Stimulated activated CD8-positive, alpha-beta memory T cell treated with anti-CD3 and anti-CD28 coated beads, Interleukin-7, amount 100 ng/mL, for 1 hour (primary cell): ENCODE measurements around the gene CCDC183.
"Not testable (repeated sequence)": the region's sequence is repeated elsewhere in the genome, so short reads cannot be mapped to it uniquely, and the experiment has no call there.

Source experiments
- DNase-seq, 2 donors: peaks; one replicate each; pipeline ENCODE4 v3.0.0-alpha.2; 2020; ENCODE audit warnings: low read depth in 2 of 2

Gene CCDC183

GRCh38 chr9:136760834-136761544, 35.1 kb upstream of the CCDC183 start:
- DNase-seq = not testable (repeated sequence)

DNA sequence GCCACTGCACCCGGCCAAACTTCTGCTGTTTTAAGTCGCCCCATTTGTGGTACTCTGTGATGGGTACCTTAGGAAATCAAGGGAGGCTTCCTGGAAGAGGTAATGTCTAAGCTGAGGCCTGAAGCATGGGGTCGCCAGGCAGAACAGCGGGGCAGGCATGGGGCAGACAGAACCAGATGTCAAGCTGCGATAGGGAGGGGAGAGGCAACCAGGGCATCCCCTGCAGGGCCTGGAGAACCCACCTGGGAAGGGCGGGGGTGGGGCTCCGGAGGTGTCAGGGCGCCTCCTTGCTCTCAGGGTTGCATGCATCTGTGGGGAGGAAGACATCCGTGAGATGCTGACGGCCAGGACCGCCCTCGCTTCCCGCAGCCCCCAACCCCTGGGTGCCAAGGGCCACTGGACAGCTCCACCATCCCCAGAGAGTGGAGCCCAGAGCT, 34.6 kb upstream of the CCDC183 start:
- no peak for DNase-seq

GRCh38 chr9:136762221-136762691, 33.9 kb upstream of the CCDC183 start:
- no peak for DNase-seq

DNA sequence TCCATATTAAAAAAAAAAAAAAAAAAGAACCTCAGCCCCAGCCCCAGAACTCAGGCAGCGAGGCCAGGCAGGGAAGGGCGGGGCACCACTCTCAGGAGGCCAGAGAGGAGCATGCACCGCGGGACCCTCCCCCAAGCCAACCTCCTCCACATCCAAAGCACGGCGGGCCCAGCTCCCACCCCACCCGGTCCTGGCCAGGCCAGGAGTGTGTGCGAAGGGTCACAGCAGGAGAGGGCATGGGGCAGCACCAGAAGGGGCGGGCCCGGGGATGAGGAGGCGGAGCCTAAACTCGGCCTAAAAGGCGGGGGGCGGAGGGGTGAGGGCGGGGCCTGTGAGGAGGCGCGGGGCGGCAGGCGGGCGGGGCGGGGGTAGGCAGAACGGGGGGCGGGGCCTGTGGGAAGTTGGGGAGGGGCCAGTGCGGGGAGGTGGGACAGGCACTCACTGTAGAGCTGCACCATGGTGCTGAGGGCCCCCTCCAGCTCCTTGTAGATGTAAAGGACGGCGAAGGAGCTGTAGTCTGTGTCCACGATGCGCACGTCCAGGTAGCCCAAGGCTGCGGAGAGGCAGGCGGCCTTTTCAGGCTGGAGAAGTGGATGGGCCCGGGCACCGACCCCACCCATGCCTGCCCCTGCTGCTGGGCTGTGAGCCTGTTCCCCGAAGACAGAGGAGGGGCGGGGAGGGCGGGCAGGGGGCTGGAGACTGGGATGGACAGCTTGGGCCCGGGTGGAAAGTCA, 33.1 kb upstream of the CCDC183 start:
- DNase-seq = no peak

- no peak for DNase-seq
Observed at GRCh38 chr9:136763649-136764035, 32.5 kb upstream of the CCDC183 start.

DNA sequence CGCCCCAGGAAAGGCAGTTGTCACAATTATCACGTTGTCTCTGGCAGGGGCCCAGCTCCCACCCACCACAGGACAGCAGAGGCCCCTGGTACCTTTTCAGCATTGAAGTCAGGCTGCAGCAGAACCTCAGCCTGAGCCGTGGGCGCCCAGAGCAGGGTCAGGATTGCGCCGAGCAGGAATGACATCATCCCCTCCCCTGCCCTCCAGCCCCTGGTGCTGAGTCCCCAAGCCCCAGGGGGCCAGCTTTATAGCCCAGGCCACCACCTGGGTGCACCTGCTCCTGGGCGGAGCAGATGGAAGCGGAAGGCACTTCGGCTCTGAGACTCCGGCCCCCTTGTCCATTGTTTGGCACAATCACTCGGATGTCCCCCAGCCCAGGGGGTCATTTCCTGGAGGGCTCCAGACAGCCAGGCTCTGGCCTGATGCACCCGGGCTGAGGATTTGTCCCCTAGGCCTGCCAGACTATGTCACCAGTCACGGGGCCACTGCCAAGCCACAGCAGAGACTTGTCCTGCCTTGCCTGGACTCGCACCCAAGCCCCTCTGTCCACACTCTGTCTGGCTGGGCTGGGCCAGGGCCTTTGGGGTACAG, 31.7 kb upstream of the CCDC183 start, which contains the start of gene LCN15:
Gene LCN15 (minus strand): TSS at position 218 of the 591 bp plus-strand sequence. CDS start 30 bp downstream, at position 188.
- no peak for DNase-seq

GRCh38 chr9:136765041-136765440, 31.1 kb upstream of the CCDC183 start:
- no peak for DNase-seq

GRCh38 chr9:136765745-136766409, 30.3 kb upstream of the CCDC183 start:
- DNase-seq = not testable (repeated sequence)

DNA sequence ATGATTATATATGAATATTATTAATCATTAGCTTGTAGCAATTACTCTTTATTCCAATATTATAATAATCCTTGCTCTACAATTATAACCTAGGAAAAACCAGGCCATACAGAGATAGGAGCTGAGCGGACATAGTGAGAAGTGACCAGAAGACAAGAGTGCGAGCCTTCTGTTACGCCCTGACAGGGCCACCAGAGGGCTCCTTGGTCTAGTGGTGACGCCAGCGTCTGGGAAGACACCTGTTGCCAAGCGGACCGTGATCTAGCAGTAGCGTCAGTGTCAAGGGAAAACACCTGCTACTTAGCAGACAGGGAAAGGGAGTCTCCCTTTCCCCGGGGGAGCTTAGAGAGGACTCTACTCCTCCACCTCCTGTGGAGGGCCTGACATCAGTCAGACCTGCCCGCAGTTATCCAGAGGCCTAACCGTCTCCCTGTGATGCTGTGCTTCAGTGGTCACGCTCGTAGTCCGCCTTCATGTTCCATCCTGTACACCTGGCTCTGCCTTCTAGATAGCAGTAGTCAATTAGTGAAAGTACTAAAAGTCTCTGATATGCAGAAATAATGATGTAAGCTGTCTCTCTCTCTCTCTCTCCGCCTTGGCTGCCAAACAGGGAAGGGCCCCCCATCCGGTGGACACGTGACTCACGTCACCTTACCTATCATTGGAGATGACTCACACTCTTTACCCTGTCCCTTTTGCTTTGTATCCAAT, 29.6 kb upstream of the CCDC183 start:
- not testable (repeated sequence) for DNase-seq

DNA sequence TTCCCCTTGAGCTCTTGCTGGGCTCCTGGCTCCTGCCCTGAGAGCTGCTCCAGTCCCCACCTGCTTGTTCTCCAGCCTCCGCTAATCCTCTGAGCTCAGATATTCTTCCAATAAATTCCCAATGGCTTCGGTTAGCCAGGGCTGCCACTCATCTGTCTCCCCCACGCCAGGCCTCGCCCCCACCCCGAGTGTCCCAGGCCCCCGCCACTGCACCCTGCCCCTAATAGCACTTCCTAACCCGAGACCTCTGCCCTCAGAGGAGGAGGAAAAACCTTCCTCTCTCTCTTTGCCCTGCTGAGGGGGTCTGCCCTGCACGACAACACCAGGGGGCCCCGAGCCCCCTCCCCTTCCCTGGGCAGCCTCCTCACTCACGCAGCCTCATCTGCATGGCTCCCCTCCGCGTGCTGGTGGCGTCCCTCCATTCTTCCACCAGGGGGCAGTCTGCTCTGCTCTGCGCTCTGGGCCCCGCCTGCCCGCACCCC, 26.4 kb upstream of the CCDC183 start:
- no peak for DNase-seq

DNA sequence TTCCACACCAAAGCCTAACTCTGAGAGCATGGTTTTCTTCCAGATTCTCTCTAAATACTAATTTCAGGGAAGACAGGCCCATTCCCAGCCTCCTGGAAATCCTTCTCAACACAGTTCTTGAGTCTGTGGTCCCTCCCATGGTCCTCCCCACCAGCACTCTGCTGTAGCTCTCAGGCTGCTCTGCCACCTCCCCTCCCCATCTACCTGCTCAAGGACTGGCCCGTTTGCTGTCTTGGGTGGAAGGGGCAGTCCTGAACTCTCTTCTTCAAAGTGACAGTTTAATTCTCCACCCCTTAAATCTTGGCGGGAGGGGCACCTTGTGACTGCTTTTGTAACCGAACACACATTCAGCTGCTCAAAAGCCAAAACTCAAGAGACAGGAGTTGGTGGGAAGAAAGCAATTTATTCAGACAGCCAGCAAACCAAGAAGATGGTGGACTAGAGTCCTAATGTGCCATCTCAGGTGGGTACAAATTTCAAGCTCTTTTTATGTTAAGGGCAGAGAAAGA, 24.2 kb upstream of the CCDC183 start:
- no peak for DNase-seq

- no peak for DNase-seq
Observed at GRCh38 chr9:136773386-136774044, 22.6 kb upstream of the CCDC183 start.

- no peak for DNase-seq
Observed at GRCh38 chr9:136774416-136775045, 21.6 kb upstream of the CCDC183 start.

GRCh38 chr9:136775191-136775590, 20.9 kb upstream of the CCDC183 start:
- no peak for DNase-seq

- no peak for DNase-seq
Observed at GRCh38 chr9:136776947-136777346, 19.2 kb upstream of the CCDC183 start.

DNA sequence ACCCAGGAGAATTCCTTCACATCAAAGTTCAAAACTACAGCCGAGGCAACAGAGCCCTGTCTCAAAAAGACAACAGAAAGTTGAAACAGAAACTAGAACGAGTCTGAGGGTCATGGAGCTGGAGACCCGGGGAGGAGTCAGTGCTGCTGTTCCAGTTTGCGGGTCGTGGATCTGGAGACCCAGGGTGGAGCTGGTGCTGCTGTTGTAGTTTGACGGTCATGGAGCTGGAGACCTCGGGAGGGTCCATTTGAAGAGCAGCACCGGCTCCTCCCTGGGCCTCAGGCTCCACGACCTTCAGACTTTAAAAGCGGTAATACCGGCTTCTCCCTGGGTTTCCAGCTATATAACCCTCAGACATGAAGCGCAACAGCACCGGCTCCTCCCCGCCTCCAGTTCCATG, 18.8 kb upstream of the CCDC183 start:
- DNase-seq = no peak

DNA sequence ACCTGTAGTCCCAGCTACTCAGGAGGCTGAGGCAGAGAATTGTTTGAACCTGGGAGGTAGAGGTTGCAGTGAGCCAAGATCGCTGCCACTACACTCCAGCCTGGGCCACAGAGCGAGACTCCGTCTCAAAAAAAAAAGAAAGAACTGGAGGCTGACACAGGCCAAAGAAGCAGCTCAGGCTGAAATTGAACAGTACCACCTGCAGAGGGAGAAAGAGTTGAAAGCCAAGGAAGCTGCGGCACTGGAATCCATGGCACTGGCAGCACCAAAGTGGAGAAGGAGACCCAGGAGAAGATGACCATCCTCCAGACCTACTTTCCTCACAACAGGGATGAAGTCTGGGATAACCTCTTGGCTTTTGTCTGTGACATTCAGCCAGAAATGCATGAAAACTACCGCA, 16.3 kb upstream of the CCDC183 start:
- no peak for DNase-seq

DNA sequence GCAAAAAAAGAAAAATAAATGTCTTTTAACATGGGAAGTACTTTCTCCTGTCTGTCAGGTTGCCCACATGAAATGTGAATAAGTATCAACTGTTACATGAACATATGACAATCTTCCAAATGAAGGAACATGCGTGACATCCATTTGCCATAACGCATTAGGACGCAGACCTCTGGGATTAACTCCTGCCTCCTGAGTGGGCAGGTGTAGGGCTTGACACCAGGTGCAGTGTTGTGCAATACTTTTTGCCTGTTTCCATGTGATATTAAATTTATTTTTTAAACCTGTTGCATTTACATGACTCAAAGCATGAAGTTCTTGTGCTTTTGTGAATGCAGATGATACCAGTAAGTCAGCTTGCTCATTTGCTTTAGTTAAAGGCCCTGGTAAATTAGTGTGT, 13.7 kb upstream of the CCDC183 start:
- DNase-seq = no peak

GRCh38 chr9:136784249-136784996, 11.7 kb upstream of the CCDC183 start:
- DNase-seq = no peak
